ENCODE results near the gene FAM120A.
A peak's percentile ranks its signal among the peaks of the same experiment; 100 is the strongest.

Gene FAM120A

GRCh38 chr9:93574900-93575795, 123.7 kb downstream of the FAM120A start:
- H3K27me3 ChIP-seq (ENCODE audit: control insufficient read depth, insufficient read depth, low read length), result no peaks in the 10 kb centered on the region
- no peaks in the 10 kb centered on the region for H3K9me3 ChIP-seq (ENCODE audit: control insufficient read depth, low read length)
- TF ChIP-seq, protein P1, sequence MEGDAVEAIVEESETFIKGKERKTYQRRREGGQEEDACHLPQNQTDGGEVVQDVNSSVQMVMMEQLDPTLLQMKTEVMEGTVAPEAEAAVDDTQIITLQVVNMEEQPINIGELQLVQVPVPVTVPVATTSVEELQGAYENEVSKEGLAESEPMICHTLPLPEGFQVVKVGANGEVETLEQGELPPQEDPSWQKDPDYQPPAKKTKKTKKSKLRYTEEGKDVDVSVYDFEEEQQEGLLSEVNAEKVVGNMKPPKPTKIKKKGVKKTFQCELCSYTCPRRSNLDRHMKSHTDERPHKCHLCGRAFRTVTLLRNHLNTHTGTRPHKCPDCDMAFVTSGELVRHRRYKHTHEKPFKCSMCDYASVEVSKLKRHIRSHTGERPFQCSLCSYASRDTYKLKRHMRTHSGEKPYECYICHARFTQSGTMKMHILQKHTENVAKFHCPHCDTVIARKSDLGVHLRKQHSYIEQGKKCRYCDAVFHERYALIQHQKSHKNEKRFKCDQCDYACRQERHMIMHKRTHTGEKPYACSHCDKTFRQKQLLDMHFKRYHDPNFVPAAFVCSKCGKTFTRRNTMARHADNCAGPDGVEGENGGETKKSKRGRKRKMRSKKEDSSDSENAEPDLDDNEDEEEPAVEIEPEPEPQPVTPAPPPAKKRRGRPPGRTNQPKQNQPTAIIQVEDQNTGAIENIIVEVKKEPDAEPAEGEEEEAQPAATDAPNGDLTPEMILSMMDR (IDR thresholded peaks at IDR 0.05), result no peak
- H3K27ac ChIP-seq, result peak overlapping the region; percentile 80
- H3K4me2 ChIP-seq (ENCODE audit: low read length), result peak overlapping the region; percentile 93
- H3K36me3 ChIP-seq (ENCODE audit: control insufficient read depth, insufficient read depth, low read length), result no peaks in the 10 kb centered on the region
- H3K9ac ChIP-seq, result peak overlapping the region; percentile 61
- peak overlapping the region; percentile 79 for H2AFZ ChIP-seq
- H3K4me1 ChIP-seq, result no peaks in the 10 kb centered on the region
- peaks cover 10% of the 10 kb centered on the region for H3K79me2 ChIP-seq
- H3K4me3 ChIP-seq (ENCODE audit: low read depth, low read length), result peak overlapping the region; percentile 86

- TF ChIP-seq, protein P1 (IDR thresholded peaks at IDR 0.05), result no peak
- H3K4me2 ChIP-seq (ENCODE audit: low read length), result peak overlapping the region; percentile 93
- H3K27me3 ChIP-seq (ENCODE audit: control insufficient read depth, insufficient read depth, low read length), result no peaks in the 10 kb centered on the region
- H3K36me3 ChIP-seq (ENCODE audit: control insufficient read depth, insufficient read depth, low read length), result no peaks in the 10 kb centered on the region
- peak overlapping the region; percentile 79 for H2AFZ ChIP-seq
- no peaks in the 10 kb centered on the region for H3K9me3 ChIP-seq (ENCODE audit: control insufficient read depth, low read length)
- peaks cover 10% of the 10 kb centered on the region for H3K79me2 ChIP-seq
- H3K27ac ChIP-seq, result peak overlapping the region; percentile 80
- H3K9ac ChIP-seq, result peak overlapping the region; percentile 61
- no peaks in the 10 kb centered on the region for H3K4me1 ChIP-seq
- H3K4me3 ChIP-seq (ENCODE audit: low read depth, low read length), result peak overlapping the region; percentile 86
Measured at GRCh38 chr9:93575796-93576257, 124.3 kb downstream of the FAM120A start.

DNA sequence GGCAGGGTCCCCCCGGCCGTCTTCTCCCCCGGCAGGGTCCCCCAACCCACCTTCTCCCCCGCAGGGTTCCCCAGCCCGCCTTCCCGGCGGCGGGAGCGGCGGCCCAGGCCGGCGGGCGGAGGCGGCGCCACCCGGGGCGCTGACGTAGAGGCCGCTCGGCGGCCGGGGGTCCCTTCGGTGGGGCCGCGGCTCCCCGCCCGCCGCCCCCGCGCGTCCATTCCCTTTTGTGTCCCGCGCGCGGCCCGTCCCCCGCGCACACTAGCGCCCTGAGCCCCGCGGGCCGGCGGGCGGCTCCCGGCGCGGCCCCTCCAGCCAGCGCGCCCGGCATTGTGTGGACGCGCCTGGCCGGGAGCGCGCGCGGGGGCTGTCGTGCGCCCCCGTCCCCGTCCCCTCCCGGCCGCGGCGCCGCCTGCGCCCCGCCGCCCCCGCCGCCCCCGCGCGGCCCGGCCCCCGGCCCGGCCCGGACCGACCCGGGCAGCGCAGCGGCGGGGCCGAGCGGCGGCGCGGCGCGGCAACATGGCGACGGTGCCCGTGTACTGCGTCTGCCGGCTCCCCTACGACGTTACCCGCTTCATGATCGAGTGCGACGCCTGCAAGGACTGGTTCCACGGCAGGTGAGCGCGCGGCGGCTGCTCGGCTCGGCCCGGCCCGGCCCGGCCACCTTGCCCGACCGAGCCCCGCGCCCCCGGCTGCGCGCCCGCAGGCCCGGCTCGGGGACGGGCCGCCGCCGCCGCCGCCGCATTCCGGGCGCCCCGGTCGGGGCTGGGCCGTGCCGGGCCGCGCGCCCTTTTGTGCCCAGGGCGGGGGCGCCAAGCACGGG, 125.0 kb downstream of the FAM120A start, which contains the start of gene PHF2:
TSS of gene PHF2 (plus strand) at position 327 of the 820 bp plus-strand sequence. CDS start at position 517, 190 bp downstream.
- peak within 1 kb of the TSS; percentile 96 for H3K4me2 ChIP-seq (ENCODE audit: low read length)
- TF ChIP-seq, protein P1 (IDR thresholded peaks at IDR 0.05), result no peak
- H3K36me3 ChIP-seq (ENCODE audit: control insufficient read depth, insufficient read depth, low read length), result no peaks in the 10 kb centered on the region
- peak within 1 kb of the TSS; percentile 61 for H3K9ac ChIP-seq
- no peaks in the 10 kb centered on the region for H3K9me3 ChIP-seq (ENCODE audit: control insufficient read depth, low read length)
- H3K4me1 ChIP-seq, result no peaks in the 10 kb centered on the region
- peak within 1 kb of the TSS; percentile 79 for H2AFZ ChIP-seq
- no peaks in the 10 kb centered on the region for H3K27me3 ChIP-seq (ENCODE audit: control insufficient read depth, insufficient read depth, low read length)
- H3K4me3 ChIP-seq (ENCODE audit: low read depth, low read length), result peak within 1 kb of the TSS; percentile 86
- H3K79me2 ChIP-seq, result peaks cover 12% of the 10 kb centered on the region
- peak within 1 kb of the TSS; percentile 80 for H3K27ac ChIP-seq

- Histone ChIP-seq H2AFZ (peak overlapping the region; percentile 38), H3K27ac (peak overlapping the region; percentile 36), H3K27me3 (ENCODE audit: control insufficient read depth, insufficient read depth, low read length) (no peaks in the 10 kb centered on the region), H3K4me1 (no peaks in the 10 kb centered on the region), H3K9me3 (ENCODE audit: control insufficient read depth, low read length) (no peaks in the 10 kb centered on the region), H3K4me2 (ENCODE audit: low read length) (peak overlapping the region; percentile 96), H3K79me2 (peaks cover 12% of the 10 kb centered on the region), H3K9ac (no peak overlapping the region), H3K4me3 (ENCODE audit: low read depth, low read length) (peak overlapping the region; percentile 73), H3K36me3 (ENCODE audit: control insufficient read depth, insufficient read depth, low read length) (no peaks in the 10 kb centered on the region)
- TF ChIP-seq, protein P1 (IDR thresholded peaks at IDR 0.05), result no peak
Measured at GRCh38 chr9:93577078-93577974, 125.8 kb downstream of the FAM120A start.

All from parathyroid adenoma (tissue), 2 donors.